GM12878 (cell line): ENCODE measurements around the gene AADACL2. TPM values are rescaled to one million over a fixed set of nuclear protein-coding genes. Genes with fewer than 3 reads are reported as not detected.

Source experiments
- CHD1 ChIP-seq: IDR thresholded peaks from 2 replicates; pipeline ENCODE4 v1.6.1; 2012; ENCODE audit warnings: low read depth, low read length, improper control_type of control experiment
- IRF5 ChIP-seq: fragments of 450-650 bp; IDR thresholded peaks from 2 replicates; pipeline ENCODE4 v1.6.1; 2017; ENCODE audit warnings: borderline replicate concordance
- KDM1A ChIP-seq: fragments of 200-600 bp; sonication (generic); IDR thresholded peaks from 2 replicates; pipeline ENCODE4 v1.6.1; 2016; ENCODE audit warnings: borderline replicate concordance
- RAD51 ChIP-seq: fragments of 450-650 bp; IDR thresholded peaks from 2 replicates; pipeline ENCODE4 v1.6.1; 2016; ENCODE audit warnings: moderate library complexity, mild to moderate bottlenecking, inconsistent platforms
- SIX5 ChIP-seq: IDR thresholded peaks from 2 replicates; pipeline ENCODE4 v1.6.1; 2011; ENCODE audit warnings: mild to moderate bottlenecking, low read depth, low read length, moderate library complexity; ENCODE audit not compliant: severe bottlenecking
- polyA plus RNA-seq, 11 experiments: library from polyadenylated mRNA; depleted of rRNA in 4 of 11; unstranded in 6 of 11; stranded (reverse) in 5 of 11; fragments of >200 nt; fragmentation: Nextera tagmentation in 4 of 11; fragmentation: Illumina TruSeq in 1 of 11; extraction: Ambion mirVana in 4 of 11; extraction: Trizol in 1 of 11; gene quantifications; 1 replicate in 1 of 11; 2 replicates in 10 of 11; pipeline versions ENCODE4 v1.2.1 to v1.2.3, GENCODE V29; 2011 to 2016; ENCODE audit warnings: inconsistent platforms in 2 of 11, missing spikeins in 2 of 11, low read depth in 1 of 11
- total RNA-seq, 4 experiments: library from RNA; depleted of rRNA in 3 of 4; stranded (reverse); fragments of >200 nt in 3 of 4; fragmentation: Illumina TruSeq in 1 of 4; extraction: Trizol in 1 of 4; gene quantifications; 2 replicates each; pipeline versions ENCODE4 v1.2.1 to v1.2.3, GENCODE V29; 2013 to 2021
- TF ChIP-seq, protein P1 (sequence below): IDR thresholded peaks from 2 replicates; pipeline ENCODE4 v1.6.1; 2012; ENCODE audit warnings: improper control_type of control experiment, low read depth, low read length; ENCODE audit not compliant: insufficient replicate concordance

The AADACL2 gene
- total and polyA plus RNA-seq, 10 of the 15 experiments (the other 5 are each of a cell fraction or from before 2014, with no cell fraction given), result not detected

DNA sequence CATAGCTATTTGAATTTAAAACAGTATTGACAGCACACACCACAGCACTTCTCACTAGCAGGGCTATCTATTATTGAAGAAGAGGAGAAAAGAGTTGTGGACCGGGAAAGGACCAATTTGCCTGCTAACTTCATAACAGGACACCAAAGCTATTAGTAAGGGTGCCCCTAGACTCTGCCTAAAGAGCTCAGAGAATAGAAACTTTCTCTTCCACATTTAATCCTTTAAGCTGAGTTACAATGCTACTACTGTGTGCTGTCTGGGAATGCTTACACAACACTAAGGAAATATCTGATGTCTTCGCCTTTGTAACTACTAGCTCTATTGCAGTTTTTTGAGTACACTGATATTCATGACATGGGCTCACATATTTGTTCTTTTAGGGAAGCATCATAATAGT lies 66.7 kb downstream of the AADACL2 start (continued):
- TF ChIP-seq, protein P1, sequence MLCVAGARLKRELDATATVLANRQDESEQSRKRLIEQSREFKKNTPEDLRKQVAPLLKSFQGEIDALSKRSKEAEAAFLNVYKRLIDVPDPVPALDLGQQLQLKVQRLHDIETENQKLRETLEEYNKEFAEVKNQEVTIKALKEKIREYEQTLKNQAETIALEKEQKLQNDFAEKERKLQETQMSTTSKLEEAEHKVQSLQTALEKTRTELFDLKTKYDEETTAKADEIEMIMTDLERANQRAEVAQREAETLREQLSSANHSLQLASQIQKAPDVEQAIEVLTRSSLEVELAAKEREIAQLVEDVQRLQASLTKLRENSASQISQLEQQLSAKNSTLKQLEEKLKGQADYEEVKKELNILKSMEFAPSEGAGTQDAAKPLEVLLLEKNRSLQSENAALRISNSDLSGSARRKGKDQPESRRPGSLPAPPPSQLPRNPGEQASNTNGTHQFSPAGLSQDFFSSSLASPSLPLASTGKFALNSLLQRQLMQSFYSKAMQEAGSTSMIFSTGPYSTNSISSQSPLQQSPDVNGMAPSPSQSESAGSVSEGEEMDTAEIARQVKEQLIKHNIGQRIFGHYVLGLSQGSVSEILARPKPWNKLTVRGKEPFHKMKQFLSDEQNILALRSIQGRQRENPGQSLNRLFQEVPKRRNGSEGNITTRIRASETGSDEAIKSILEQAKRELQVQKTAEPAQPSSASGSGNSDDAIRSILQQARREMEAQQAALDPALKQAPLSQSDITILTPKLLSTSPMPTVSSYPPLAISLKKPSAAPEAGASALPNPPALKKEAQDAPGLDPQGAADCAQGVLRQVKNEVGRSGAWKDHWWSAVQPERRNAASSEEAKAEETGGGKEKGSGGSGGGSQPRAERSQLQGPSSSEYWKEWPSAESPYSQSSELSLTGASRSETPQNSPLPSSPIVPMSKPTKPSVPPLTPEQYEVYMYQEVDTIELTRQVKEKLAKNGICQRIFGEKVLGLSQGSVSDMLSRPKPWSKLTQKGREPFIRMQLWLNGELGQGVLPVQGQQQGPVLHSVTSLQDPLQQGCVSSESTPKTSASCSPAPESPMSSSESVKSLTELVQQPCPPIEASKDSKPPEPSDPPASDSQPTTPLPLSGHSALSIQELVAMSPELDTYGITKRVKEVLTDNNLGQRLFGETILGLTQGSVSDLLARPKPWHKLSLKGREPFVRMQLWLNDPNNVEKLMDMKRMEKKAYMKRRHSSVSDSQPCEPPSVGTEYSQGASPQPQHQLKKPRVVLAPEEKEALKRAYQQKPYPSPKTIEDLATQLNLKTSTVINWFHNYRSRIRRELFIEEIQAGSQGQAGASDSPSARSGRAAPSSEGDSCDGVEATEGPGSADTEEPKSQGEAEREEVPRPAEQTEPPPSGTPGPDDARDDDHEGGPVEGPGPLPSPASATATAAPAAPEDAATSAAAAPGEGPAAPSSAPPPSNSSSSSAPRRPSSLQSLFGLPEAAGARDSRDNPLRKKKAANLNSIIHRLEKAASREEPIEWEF, result no peak
- TF ChIP-seq KDM1A, result no peak
- TF ChIP-seq SIX5, result no peak
- TF ChIP-seq IRF5, result no peak
- TF ChIP-seq CHD1, result no peak
- no peak for TF ChIP-seq RAD51
- TF ChIP-seq, all 136 proteins: peak for 0
